ENCODE results near the gene TNIK.
"Not testable (repeated sequence)": the region's sequence is repeated elsewhere in the genome, so short reads cannot be mapped to it uniquely, and the experiment has no call there.

TNIK gene

GRCh38 chr3:171387062-171387461 lies 73.1 kb downstream of the TNIK start:
- no peaks in the 10 kb centered on the region for H3K36me3 ChIP-seq (ENCODE audit: insufficient read depth, insufficient read length, low read length)
- H3K9ac ChIP-seq (ENCODE audit: insufficient read length, low read depth) = no peak overlapping the region
- no peak for DNase-seq (ENCODE audit: low read depth, low spot score)
- TF ChIP-seq YY1 (IDR thresholded peaks at IDR 0.05; ENCODE audit: insufficient read depth, insufficient read length) = no peak
- TF ChIP-seq ZNF274 (IDR thresholded peaks at IDR 0.05; ENCODE audit: low read depth, low read length) = no peak
- H3K27me3 ChIP-seq (ENCODE audit: insufficient read depth, insufficient read length) = no peaks in the 10 kb centered on the region
- no peak overlapping the region for H3K4me3 ChIP-seq (ENCODE audit: insufficient read length, low read depth)
- H3K9me3 ChIP-seq (ENCODE audit: insufficient read depth, low read length) = peaks cover 14% of the 10 kb centered on the region; the same call in 1 of the 2 replicates
- no peaks in the 10 kb centered on the region for H3K4me1 ChIP-seq (ENCODE audit: insufficient read depth, insufficient read length)

- Histone ChIP-seq H3K9ac (ENCODE audit: insufficient read length, low read depth) (no peak overlapping the region), H3K9me3 (ENCODE audit: insufficient read depth, low read length) (no peaks in the 10 kb centered on the region), H3K36me3 (ENCODE audit: insufficient read depth, insufficient read length, low read length) (no peaks in the 10 kb centered on the region), H3K4me3 (ENCODE audit: insufficient read length, low read depth) (no peak overlapping the region), H3K4me1 (ENCODE audit: insufficient read depth, insufficient read length) (no peaks in the 10 kb centered on the region), H3K27me3 (ENCODE audit: insufficient read depth, insufficient read length) (no peaks in the 10 kb centered on the region)
- no peak for DNase-seq (ENCODE audit: low read depth, low spot score)
- no peak for TF ChIP-seq YY1 (IDR thresholded peaks at IDR 0.05; ENCODE audit: insufficient read depth, insufficient read length)
- no peak for TF ChIP-seq SUZ12 (IDR thresholded peaks at IDR 0.05; ENCODE audit: extremely low read depth, insufficient read depth, insufficient read length)
- no peak for TF ChIP-seq ZNF274 (IDR thresholded peaks at IDR 0.05; ENCODE audit: low read depth, low read length)
Measured at GRCh38 chr3:171385086-171385485, 75.1 kb downstream of the TNIK start.

- no peaks in the 10 kb centered on the region for H3K27me3 ChIP-seq (ENCODE audit: insufficient read depth, insufficient read length)
- no peak overlapping the region for H3K9ac ChIP-seq (ENCODE audit: insufficient read length, low read depth)
- no peaks in the 10 kb centered on the region for H3K36me3 ChIP-seq (ENCODE audit: insufficient read depth, insufficient read length, low read length)
- H3K4me3 ChIP-seq (ENCODE audit: insufficient read length, low read depth) = no peak overlapping the region
- H3K9me3 ChIP-seq (ENCODE audit: insufficient read depth, low read length) = no peaks in the 10 kb centered on the region
- no peaks in the 10 kb centered on the region for H3K4me1 ChIP-seq (ENCODE audit: insufficient read depth, insufficient read length)
- TF ChIP-seq ZNF274 (IDR thresholded peaks at IDR 0.05; ENCODE audit: low read depth, low read length) (no peak), YY1 (IDR thresholded peaks at IDR 0.05; ENCODE audit: insufficient read depth, insufficient read length) (no peak)
- DNase-seq (ENCODE audit: low read depth, low spot score) = peak; percentile 49
Measured at GRCh38 chr3:171384101-171384891, 75.9 kb downstream of the TNIK start.

- Histone ChIP-seq H3K36me3 (ENCODE audit: insufficient read depth, insufficient read length, low read length) (no peaks in the 10 kb centered on the region), H3K4me1 (ENCODE audit: insufficient read depth, insufficient read length) (no peaks in the 10 kb centered on the region), H3K27me3 (ENCODE audit: insufficient read depth, insufficient read length) (no peaks in the 10 kb centered on the region), H3K9ac (ENCODE audit: insufficient read length, low read depth) (no peak overlapping the region), H3K9me3 (ENCODE audit: insufficient read depth, low read length) (no peaks in the 10 kb centered on the region), H3K4me3 (ENCODE audit: insufficient read length, low read depth) (no peak overlapping the region)
- TF ChIP-seq YY1 (IDR thresholded peaks at IDR 0.05; ENCODE audit: insufficient read depth, insufficient read length) (no peak), SUZ12 (IDR thresholded peaks at IDR 0.05; ENCODE audit: extremely low read depth, insufficient read depth, insufficient read length) (no peak), ZNF274 (IDR thresholded peaks at IDR 0.05; ENCODE audit: low read depth, low read length) (no peak)
- no peak for DNase-seq (ENCODE audit: low read depth, low spot score)
Measured at GRCh38 chr3:171383206-171384018, 76.8 kb downstream of the TNIK start.

GRCh38 chr3:171382347-171382746 lies 77.9 kb downstream of the TNIK start:
- DNase-seq (ENCODE audit: low read depth, low spot score); H3K9me3 ChIP-seq (ENCODE audit: insufficient read depth, low read length); H3K27me3 ChIP-seq (ENCODE audit: insufficient read depth, insufficient read length); H3K4me1 ChIP-seq (ENCODE audit: insufficient read depth, insufficient read length); H3K9ac ChIP-seq (ENCODE audit: insufficient read length, low read depth); H3K36me3 ChIP-seq (ENCODE audit: insufficient read depth, insufficient read length, low read length); H3K4me3 ChIP-seq (ENCODE audit: insufficient read length, low read depth): not testable (repeated sequence)

- Histone ChIP-seq H3K4me3 (ENCODE audit: insufficient read length, low read depth) (no peak overlapping the region), H3K36me3 (ENCODE audit: insufficient read depth, insufficient read length, low read length) (no peaks in the 10 kb centered on the region), H3K4me1 (ENCODE audit: insufficient read depth, insufficient read length) (no peaks in the 10 kb centered on the region), H3K9me3 (ENCODE audit: insufficient read depth, low read length) (no peaks in the 10 kb centered on the region), H3K9ac (ENCODE audit: insufficient read length, low read depth) (no peak overlapping the region), H3K27me3 (ENCODE audit: insufficient read depth, insufficient read length) (no peaks in the 10 kb centered on the region)
- DNase-seq (ENCODE audit: low read depth, low spot score) = no peak
- TF ChIP-seq ZNF274 (IDR thresholded peaks at IDR 0.05; ENCODE audit: low read depth, low read length) = no peak
- TF ChIP-seq YY1 (IDR thresholded peaks at IDR 0.05; ENCODE audit: insufficient read depth, insufficient read length) = no peak
- TF ChIP-seq SUZ12 (IDR thresholded peaks at IDR 0.05; ENCODE audit: extremely low read depth, insufficient read depth, insufficient read length) = no peak
Measured at GRCh38 chr3:171380711-171381425, 79.3 kb downstream of the TNIK start.

- DNase-seq (ENCODE audit: low read depth, low spot score) = no peak
- H3K4me1 ChIP-seq (ENCODE audit: insufficient read depth, insufficient read length) = no peaks in the 10 kb centered on the region
- no peak for TF ChIP-seq ZNF274 (IDR thresholded peaks at IDR 0.05; ENCODE audit: low read depth, low read length)
- no peaks in the 10 kb centered on the region for H3K36me3 ChIP-seq (ENCODE audit: insufficient read depth, insufficient read length, low read length)
- H3K9me3 ChIP-seq (ENCODE audit: insufficient read depth, low read length) = no peaks in the 10 kb centered on the region
- H3K9ac ChIP-seq (ENCODE audit: insufficient read length, low read depth) = no peak overlapping the region
- H3K4me3 ChIP-seq (ENCODE audit: insufficient read length, low read depth) = no peak overlapping the region
- no peaks in the 10 kb centered on the region for H3K27me3 ChIP-seq (ENCODE audit: insufficient read depth, insufficient read length)
Measured at GRCh38 chr3:171379961-171380483, 80.2 kb downstream of the TNIK start.
